ENCODE measurements around the gene MYO5B.

The MYO5B gene

DNA sequence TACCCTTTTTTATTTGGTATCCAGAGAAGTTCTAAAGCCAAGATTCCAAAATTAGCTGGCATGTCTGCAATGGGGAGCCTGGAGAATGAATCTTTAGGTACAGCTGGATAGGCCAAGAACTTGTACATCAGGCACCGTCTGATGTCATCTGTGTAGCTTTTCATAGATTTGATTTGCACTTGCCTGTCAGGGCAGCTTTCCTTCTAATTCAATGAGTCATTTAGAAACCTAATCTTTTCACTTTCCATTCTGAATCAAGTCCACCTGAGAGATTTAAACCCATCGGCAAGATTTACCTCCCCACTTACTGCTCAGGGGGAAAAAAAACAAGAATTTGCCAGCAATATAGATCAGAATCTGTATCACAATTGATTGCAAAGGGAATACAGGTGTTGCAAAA lies 320.7 kb downstream of the MYO5B start:
- H4K20me1 ChIP-seq (ENCODE audit: control insufficient read depth, insufficient read depth, low read depth, low read length), result no peaks in the 10 kb centered on the region
- no peaks in the 10 kb centered on the region for H3K9me3 ChIP-seq (ENCODE audit: control insufficient read depth, insufficient read depth, low read length)
- no peaks in the 10 kb centered on the region for H3K79me2 ChIP-seq (ENCODE audit: control insufficient read depth, low read length)
- TF ChIP-seq, protein P1, sequence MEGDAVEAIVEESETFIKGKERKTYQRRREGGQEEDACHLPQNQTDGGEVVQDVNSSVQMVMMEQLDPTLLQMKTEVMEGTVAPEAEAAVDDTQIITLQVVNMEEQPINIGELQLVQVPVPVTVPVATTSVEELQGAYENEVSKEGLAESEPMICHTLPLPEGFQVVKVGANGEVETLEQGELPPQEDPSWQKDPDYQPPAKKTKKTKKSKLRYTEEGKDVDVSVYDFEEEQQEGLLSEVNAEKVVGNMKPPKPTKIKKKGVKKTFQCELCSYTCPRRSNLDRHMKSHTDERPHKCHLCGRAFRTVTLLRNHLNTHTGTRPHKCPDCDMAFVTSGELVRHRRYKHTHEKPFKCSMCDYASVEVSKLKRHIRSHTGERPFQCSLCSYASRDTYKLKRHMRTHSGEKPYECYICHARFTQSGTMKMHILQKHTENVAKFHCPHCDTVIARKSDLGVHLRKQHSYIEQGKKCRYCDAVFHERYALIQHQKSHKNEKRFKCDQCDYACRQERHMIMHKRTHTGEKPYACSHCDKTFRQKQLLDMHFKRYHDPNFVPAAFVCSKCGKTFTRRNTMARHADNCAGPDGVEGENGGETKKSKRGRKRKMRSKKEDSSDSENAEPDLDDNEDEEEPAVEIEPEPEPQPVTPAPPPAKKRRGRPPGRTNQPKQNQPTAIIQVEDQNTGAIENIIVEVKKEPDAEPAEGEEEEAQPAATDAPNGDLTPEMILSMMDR (IDR thresholded peaks at IDR 0.05; ENCODE audit: low read depth, low read length, poor library complexity, severe bottlenecking), result no peak
- no peak for TF ChIP-seq EZH2phosphoT487 (IDR thresholded peaks at IDR 0.05; ENCODE audit: borderline replicate concordance, low read length)
- no peak overlapping the region for H3K4me3 ChIP-seq (ENCODE audit: low read length)
- H3K4me1 ChIP-seq (ENCODE audit: control insufficient read depth, low read length), result no peaks in the 10 kb centered on the region
- H3K4me2 ChIP-seq (ENCODE audit: low read length), result no peak overlapping the region
- peaks cover 10% of the 10 kb centered on the region for H3K27me3 ChIP-seq (ENCODE audit: control insufficient read depth, low read length)
- H3F3A ChIP-seq (ENCODE audit: control insufficient read depth, insufficient read depth), result no peaks in the 10 kb centered on the region
- no peak overlapping the region for H3K27ac ChIP-seq (ENCODE audit: low read depth, low read length)
- H3K36me3 ChIP-seq (ENCODE audit: control insufficient read depth, low read length), result no peaks in the 10 kb centered on the region
- no peaks in the 10 kb centered on the region for H3K9me2 ChIP-seq (replicated peaks; ENCODE audit: control insufficient read depth, low read length)

DNA sequence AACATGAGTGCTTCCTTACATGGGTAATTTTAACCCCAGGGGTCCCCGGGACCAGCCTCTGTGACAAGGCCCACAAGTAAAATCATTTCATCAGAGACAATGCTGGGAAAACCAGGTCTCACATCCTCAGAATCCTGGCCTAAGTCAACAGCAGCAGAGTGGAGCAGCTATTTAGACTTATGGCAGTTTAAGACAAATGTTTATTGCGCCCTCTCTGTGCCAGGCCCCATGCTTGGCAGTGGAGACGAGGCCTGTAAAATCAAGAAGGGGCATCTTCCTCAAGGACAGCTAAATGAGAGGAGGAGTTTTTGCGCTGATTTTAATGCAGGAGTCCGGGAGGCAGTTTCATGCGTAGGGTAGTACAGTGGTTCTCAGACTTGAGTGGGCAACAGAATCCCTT lies 325.6 kb downstream of the MYO5B start:
- Histone ChIP-seq H3K9me2 (replicated peaks; ENCODE audit: control insufficient read depth, low read length) (no peaks in the 10 kb centered on the region), H3F3A (ENCODE audit: control insufficient read depth, insufficient read depth) (no peaks in the 10 kb centered on the region), H4K20me1 (ENCODE audit: control insufficient read depth, insufficient read depth, low read depth, low read length) (no peaks in the 10 kb centered on the region), H3K9me3 (ENCODE audit: control insufficient read depth, insufficient read depth, low read length) (no peaks in the 10 kb centered on the region), H3K4me3 (ENCODE audit: low read length) (no peak overlapping the region), H3K79me2 (ENCODE audit: control insufficient read depth, low read length) (no peaks in the 10 kb centered on the region), H3K4me1 (ENCODE audit: control insufficient read depth, low read length) (no peaks in the 10 kb centered on the region), H3K36me3 (ENCODE audit: control insufficient read depth, low read length) (no peaks in the 10 kb centered on the region), H3K27ac (ENCODE audit: low read depth, low read length) (no peak overlapping the region), H3K27me3 (ENCODE audit: control insufficient read depth, low read length) (peaks cover 10% of the 10 kb centered on the region; the same call in 1 of the 2 replicates), H3K4me2 (ENCODE audit: low read length) (no peak overlapping the region)
- TF ChIP-seq, protein P1 (IDR thresholded peaks at IDR 0.05; ENCODE audit: low read depth, low read length, poor library complexity, severe bottlenecking), result no peak
- TF ChIP-seq EZH2phosphoT487 (IDR thresholded peaks at IDR 0.05; ENCODE audit: borderline replicate concordance, low read length), result no peak

DNA sequence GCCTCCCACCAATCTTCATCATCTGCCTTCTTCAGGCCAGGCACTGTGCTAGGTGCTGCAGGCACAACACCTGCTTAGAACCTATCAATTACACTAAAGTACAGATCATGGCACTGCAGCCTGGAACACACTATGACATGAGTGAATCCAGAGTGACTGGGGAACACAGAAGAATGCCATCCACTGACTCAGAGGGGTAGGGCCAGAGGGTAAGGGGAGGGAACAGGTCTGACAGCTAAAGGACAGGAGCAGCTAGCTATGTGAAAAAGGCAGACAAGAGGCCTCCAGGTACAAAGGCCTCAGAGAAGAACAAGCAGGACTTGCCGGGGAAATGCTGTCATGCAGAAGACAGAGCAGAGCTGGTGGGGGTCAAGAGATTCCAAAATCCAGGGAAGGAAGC lies 328.3 kb downstream of the MYO5B start:
- peaks cover 10% of the 10 kb centered on the region; the same call in 1 of the 2 replicates for H3K27me3 ChIP-seq (ENCODE audit: control insufficient read depth, low read length)
- H3F3A ChIP-seq (ENCODE audit: control insufficient read depth, insufficient read depth), result no peaks in the 10 kb centered on the region
- H3K79me2 ChIP-seq (ENCODE audit: control insufficient read depth, low read length), result no peaks in the 10 kb centered on the region
- no peaks in the 10 kb centered on the region for H3K4me1 ChIP-seq (ENCODE audit: control insufficient read depth, low read length)
- no peaks in the 10 kb centered on the region for H3K9me2 ChIP-seq (replicated peaks; ENCODE audit: control insufficient read depth, low read length)
- no peaks in the 10 kb centered on the region for H3K36me3 ChIP-seq (ENCODE audit: control insufficient read depth, low read length)
- TF ChIP-seq, protein P1 (IDR thresholded peaks at IDR 0.05; ENCODE audit: low read depth, low read length, poor library complexity, severe bottlenecking), result no peak
- no peak for TF ChIP-seq EZH2phosphoT487 (IDR thresholded peaks at IDR 0.05; ENCODE audit: borderline replicate concordance, low read length)
- no peak overlapping the region for H3K27ac ChIP-seq (ENCODE audit: low read depth, low read length)
- H3K4me3 ChIP-seq (ENCODE audit: low read length), result no peak overlapping the region
- H3K9me3 ChIP-seq (ENCODE audit: control insufficient read depth, insufficient read depth, low read length), result no peaks in the 10 kb centered on the region
- no peak overlapping the region for H3K4me2 ChIP-seq (ENCODE audit: low read length)
- H4K20me1 ChIP-seq (ENCODE audit: control insufficient read depth, insufficient read depth, low read depth, low read length), result no peaks in the 10 kb centered on the region

Data from DOHH2 (cell line).